Smooth muscle cell of the brain vasculature (primary cell): ENCODE measurements around the gene CASP12.

ENCODE experiments used
- DNase-seq: peaks from one replicate; pipeline ENCODE4 v3.0.0-alpha.2; 2012; ENCODE audit warnings: low read depth, low spot score

The CASP12 gene

GRCh38 chr11:104837969-104838639 is 60.2 kb downstream of the CASP12 start:
- DNase-seq: no peak

- no peak for DNase-seq
Observed at GRCh38 chr11:104836691-104837090, 61.6 kb downstream of the CASP12 start.
